AG20443 (cell line): ENCODE results near the gene AP5B1.
"Not testable (repeated sequence)": the region's sequence is repeated elsewhere in the genome, so short reads cannot be mapped to it uniquely, and the experiment has no call there.

Experiments
- DNase-seq: peaks from one replicate; pipeline ENCODE4 v3.0.0; 2012; ENCODE audit warnings: low spot score, mixed read lengths

Gene AP5B1

DNA sequence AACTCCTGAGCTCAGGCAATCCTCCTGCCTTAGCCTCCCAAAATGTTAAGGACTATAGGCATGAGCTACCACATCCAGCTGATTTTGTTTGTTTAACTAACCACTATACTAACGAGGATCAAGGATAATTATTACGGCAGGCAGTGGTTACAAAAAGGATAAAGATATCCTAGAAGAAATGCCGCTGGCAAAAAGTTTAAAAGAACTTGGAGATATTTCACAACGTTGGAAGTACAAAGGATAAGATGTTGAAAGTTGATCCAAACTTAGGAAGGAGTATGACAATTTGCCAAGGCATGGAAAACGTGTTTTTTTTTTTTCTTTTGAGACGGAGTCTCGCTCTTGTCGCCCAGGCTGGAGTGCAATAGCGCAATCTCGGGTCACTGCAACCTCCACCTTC, 13.4 kb downstream of the AP5B1 start:
- no peak for DNase-seq

DNA sequence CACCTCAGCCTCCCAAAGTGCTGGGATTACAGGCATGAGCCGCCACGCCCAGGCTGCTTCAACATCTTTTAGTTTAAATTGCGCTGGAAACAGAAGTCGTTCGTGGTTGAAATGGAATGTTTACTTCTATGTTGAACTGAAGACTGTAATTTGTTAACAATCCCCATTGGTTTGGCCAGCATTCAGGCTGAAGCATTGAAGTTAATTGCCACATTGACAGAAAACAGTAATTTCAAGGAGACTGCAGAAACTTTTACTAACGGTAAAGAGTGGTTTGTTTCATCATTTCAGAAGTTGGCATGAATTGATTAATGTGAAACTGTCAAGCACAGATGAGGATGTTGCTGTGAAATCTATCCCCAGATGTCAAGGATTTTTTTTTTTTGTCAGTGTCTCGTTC, 14.2 kb downstream of the AP5B1 start:
- DNase-seq = peak; percentile 61

DNA sequence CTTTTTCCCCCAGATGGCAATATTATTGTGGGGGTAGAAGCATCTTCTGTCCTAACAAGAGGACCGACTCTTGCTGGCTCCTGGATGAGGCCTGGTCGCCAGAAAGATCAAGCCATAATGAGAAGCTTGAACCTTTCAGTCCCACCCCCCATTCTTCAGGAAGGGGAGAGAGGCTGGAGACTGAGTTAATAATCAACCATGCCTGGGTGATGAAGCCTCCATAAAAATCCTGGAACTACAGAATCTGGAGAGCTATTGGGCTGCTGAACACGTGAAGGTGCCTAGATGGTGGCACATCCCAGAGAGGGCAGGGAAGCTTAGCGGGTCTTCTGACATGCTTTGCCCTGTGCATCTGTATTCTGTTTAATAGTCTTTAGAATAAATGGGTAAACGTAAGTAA, 16.3 kb downstream of the AP5B1 start:
- DNase-seq = no peak

DNA sequence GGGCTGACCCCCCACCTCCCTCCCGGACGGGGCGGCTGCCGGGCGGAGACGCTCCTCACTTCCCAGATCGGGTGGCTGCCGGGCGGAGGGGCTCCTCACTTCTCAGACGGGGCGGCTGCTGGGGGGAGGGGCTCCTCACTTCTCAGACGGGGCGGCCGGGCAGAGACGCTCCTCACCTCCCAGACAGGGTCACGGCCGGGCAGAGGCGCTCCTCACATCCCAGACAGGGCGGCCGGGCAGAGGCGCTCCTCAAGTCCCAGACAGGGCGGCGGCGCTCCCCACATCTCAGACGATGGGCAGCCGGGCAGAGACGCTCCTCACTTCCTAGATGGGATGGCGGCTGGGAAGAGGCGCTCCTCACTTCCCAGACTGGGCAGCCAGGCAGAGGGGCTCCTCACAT, 18.0 kb downstream of the AP5B1 start:
- not testable (repeated sequence) for DNase-seq

DNA sequence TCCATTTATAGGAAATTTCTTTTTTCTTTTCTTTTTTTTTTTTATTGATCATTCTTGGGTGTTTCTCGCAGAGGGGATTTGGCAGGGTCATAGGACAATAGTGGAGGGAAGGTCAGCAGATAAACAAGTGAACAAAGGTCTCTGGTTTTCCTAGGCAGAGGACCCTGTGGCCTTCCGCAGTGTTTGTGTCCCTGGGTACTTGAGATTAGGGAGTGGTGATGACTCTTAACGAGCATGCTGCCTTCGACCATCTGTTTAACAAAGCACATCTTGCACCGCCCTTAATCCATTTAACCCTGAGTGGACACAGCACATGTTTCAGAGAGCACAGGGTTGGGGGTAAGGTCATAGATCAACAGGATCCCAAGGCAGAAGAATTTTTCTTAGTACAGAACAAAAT, 18.6 kb downstream of the AP5B1 start:
- DNase-seq = not testable (repeated sequence)

DNA sequence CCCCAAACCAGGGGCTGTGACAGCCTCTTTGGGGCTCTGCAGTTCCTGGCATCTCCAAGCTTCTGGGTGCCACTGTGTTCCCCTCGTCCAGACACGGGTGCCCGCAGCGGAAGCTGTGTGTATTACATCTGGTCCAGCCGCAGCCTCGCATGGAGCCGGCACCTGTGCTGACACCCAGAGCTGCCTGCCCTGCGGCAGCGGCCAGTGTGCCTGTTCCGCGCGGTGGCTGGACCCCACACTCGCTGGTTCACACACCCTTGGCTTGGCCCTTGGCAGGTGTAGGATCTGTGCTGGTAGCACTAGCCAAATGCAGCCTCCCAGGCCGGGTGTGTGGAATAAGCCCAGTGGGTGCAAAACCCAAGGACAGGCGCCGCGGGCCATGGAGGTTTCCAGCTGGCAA, 35.7 kb downstream of the AP5B1 start:
- DNase-seq = no peak

DNA sequence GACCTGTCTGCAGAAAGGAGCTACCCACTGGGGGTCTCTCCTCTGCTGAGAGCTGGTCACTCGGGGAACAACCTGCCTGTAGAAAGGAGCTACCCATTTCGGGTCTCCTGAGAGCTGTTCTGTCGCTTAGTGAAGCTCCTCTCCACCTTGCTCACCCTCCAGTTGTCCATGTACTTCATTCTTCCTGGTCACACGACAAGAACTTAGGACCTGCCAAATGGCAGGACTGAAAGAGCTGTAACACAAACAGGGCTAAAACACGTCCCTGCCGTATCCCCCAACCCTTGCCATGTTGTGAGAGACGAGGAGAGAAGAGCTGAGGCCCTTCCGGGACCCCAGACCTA, 36.1 kb downstream of the AP5B1 start:
- DNase-seq = no peak

DNA sequence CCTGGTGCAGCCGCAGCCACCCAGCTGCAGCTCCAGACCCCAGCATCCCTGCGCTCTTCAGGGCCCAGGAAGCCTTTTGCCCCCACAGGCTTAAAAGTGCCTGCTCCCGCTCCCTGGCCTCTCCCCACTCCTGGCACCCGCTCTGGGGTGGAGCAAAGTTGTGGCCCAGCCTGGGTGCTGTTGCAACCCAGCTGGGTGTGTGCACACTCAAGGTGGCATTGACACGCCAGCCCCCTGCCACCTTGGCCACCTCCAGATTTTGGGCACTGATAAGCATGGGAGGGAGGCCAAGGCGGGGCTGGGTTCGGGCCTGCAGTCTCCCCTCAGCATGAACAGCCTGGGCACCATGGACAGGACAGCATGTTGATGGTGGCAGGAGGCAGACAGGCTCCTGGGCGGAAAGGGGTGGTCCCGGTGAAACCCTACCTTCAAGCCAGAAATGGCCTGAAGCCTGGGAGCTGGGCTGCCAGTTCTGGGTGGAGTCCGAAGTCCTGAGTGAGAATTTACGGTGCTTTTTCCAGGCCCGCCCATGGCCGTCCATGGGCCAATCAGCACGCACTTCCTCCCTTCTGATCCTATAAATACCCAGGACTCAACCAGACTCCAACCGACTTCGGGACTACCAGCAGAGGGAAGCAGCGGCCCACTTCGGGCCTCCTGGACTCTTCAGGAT, 36.6 kb downstream of the AP5B1 start:
- peak; percentile 67 for DNase-seq

DNA sequence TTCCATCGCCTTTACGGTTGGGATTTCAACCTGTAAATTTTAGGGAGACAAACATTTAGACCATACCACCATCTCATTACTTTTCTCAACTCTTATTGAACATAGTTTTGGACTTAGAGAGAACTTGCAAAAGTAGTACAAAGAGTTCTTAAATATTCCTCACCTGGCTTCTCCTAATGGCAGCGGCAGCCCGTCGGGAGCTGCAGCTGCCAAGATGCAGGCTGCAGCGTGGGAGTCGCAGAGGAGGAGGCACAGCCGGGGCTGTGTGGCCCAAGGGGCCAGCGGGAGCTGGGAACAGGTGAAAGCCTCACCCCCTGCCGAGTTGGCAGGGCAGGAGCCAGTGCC, 37.1 kb downstream of the AP5B1 start:
- no peak for DNase-seq

DNA sequence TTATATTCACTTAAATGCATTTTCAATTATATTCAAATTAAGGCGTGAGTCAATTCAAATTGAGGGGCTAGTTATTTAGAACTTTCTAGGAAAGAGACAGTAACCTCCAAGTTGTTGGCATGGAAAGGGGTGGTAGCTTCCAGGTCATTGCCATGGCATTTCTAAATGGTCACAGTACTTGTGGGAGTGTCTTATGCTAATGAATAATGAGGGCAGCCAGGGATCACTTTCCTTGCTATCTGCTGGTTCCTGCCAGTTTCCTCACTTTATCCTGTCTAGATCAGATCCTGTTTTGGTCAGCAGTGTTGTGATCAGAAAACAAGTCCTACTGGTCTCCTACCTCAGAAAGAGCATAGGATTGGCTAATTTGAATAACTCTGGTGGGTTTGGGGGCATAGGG, 38.4 kb downstream of the AP5B1 start:
- no peak for DNase-seq

DNA sequence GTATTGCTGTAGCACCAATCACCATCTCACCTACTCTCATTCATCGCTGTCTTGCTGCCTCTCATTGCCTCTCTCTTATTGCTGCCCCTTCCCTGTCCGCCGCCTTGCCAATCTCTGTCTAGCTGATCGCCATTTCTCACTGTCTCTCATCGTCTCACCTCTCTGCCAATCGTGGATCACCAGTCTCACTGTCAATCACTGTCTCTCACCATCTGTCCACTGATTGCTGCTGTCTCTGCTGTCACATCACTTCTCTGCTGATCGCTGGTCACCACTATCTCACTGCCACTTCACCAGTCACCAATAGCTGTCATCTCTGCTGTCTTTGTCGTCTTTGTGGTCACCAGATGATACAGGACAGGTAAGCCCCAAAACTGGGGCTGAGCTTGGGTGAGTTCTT, 39.6 kb downstream of the AP5B1 start:
- DNase-seq = no peak

DNA sequence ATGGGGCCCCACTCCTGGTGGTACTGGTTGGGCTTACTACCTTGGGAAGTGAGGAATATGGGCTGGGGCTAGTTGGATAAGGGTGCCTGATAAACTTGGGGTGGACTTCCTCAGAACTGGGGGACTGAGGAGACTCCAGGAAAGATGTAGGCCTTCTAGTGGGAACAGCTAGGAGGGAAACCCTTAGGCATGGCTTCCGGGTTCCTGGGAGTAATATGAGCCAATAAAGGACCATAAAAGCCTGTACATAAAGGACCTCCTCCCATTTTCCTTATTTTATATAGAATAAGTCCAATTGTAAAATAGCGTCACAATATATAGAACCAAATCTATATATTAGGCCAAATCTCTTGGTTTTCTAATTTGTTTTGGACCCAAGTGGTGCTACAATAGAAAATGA, 41.8 kb downstream of the AP5B1 start:
- DNase-seq = no peak

DNA sequence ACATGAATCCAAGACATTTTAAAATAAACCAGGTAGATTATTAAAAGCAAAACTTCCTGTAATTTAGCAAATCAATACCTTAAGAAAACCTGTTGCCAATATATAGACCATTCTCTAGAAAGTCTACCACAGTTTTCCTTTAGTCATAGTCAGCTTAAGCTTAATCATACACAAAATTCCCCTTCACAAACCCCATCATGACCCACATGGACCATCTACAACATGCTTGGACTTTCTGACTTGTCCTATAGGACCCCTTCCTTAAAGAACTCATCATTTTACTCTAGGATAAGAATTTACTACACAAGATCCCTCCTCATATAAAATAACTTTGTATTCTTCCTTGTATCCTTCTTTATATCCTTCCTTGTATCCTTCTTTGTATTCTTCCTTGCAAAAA, 44.0 kb downstream of the AP5B1 start:
- no peak for DNase-seq

DNA sequence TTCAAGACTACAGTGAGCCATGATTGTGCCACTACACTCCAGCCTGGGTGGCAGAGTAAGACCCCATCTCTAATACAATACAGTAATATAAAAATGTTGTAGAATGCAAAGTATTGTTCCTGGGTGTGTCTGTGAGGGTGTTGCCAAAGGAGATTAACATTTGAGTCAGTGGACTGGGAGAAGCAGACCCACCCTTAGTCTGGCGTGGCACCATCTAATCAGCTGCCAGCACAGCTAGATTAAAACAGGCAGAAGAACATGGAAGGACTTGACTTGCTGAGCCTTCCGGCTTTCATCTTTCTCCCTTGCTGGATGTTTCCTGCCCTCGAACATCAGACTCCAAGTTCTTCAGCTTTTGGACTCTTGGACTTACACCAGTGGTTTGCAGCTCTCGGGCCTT, 45.7 kb downstream of the AP5B1 start:
- DNase-seq = not testable (repeated sequence)

DNA sequence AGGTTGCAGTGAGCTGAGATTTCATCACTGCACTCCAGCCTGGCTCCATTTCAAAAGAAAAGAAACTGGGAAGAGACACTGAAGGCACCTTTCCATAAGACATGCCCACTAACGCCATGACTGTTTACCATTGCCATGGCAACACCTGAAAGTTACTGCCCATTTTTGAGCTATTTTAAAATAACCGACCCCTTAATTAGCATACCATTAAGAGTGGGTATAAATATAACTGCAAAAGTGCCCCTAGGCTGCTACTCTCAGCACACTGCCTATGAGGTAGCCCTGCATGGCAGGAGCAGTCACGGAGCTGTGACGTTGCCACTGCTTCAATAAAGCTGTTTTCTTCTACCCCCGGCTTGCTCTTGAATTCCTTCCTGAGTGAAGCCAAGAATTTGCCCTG, 50.3 kb downstream of the AP5B1 start:
- DNase-seq = no peak

DNA sequence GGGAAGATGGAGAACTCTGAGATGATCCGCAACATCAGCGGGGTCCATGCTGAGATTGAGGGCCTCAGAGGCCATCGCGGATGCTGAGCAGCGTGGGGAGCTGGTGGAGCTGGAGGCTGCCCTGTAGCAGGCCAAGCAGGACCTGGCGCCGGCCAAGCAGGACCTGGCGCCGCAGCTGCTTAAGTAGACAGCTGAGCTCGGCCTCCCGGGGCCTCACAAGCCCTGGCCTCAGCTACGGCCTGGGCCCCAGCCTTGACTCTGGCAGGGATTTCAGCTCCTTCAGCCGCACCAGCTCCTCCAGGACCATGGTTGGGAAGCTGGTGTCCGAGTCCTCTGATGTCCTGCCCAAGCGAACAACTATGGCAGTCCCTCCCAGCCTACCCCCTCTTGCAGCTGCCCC, 52.9 kb downstream of the AP5B1 start:
- no peak for DNase-seq

DNA sequence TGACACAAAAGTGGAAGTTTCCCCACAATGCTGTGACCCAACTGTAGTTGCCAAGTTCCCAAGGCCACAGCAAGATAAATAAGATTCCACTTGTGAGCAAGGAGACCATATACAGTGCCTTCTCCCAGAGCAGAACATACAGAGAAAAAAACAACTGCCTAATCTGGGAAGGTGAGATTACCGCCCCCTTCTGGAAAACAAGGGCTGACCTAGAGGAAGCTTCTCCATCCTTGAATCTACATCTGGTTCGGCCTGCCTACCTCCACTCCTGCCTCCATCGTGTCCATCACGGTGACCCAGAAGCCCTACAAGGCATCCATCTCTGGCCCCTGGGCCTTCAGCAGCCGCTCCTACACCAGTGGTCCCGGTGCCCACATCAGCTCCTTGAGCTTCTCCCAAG, 54.1 kb downstream of the AP5B1 start:
- DNase-seq = no peak
